Bronchial epithelial cell (primary cell): ENCODE data around the gene ATG16L1. TPM values are rescaled to one million over a fixed set of nuclear protein-coding genes. Genes with fewer than 3 reads are reported as not detected.

ENCODE experiments used
- DNase-seq: peaks from one replicate; pipeline ENCODE4 v3.0.0-alpha.2; 2010; ENCODE audit warnings: low read depth
- FAIRE-seq: peaks from 2 replicates; lab custom pipeline; 2011; peaks lifted over from hg19 to GRCh38; lab: Jason Lieb, UNC
- H3K27me3 ChIP-seq: 2 replicates; pipeline ENCODE4 v1.5.1; 2011; ENCODE audit warnings: low read length; ENCODE audit not compliant: control insufficient read depth, insufficient read depth
- H3K36me3 ChIP-seq: 2 replicates; pipeline ENCODE4 v1.5.1; 2011; ENCODE audit warnings: low read length; ENCODE audit not compliant: control insufficient read depth, insufficient read depth
- H3K4me3 ChIP-seq: 2 replicates; pipeline ENCODE4 v1.5.1; 2011; ENCODE audit warnings: mild to moderate bottlenecking, low read depth, low read length, control low read depth
- CTCF ChIP-seq: IDR thresholded peaks from 2 replicates; pipeline ENCODE4 v1.5.1; 2011; ENCODE audit warnings: mild to moderate bottlenecking, moderate library complexity, low read length, control low read depth, inconsistent platforms; ENCODE audit not compliant: insufficient read depth, severe bottlenecking
- total RNA-seq: library from RNA; depleted of rRNA; stranded (reverse); fragments of >200 nt; gene quantifications from 2 replicates; pipeline ENCODE4 v1.2.1, GENCODE V29; 2014

ATG16L1 gene
- total RNA-seq, 1 donor from 2014 or later: 36.6 TPM

GRCh38 chr2:233213975-233214374 is 37.5 kb upstream of the ATG16L1 start:
- H3K36me3 ChIP-seq: no peaks in the 10 kb centered on the region

DNA sequence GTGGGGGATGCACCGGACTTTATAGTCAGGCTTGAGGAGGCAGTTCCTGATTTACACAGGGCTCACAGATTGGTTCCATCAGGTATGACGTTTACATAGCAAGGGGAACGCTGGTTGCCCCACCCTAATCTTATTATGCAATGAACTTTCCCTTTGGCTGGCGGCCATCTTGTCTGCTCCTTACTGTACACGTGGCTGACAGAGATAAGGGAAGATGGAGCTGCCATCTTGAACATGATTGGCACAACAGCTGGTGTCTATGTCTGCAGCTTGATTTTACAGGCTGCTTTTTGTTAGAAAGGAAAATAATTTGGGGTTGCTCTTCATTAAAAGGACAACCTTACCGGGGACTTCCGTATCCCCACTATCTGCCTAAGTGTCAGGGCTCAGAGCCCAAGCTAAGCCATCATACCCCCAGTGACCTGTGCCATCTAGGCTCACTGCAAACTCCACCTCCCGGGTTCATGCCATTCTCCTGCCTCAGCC is 33.5 kb upstream of the ATG16L1 start:
- Histone ChIP-seq H3K4me3 (no peak overlapping the region), H3K27me3 (no peaks in the 10 kb centered on the region), H3K36me3 (no peaks in the 10 kb centered on the region)
- DNase-seq: no peak
- no peak for TF ChIP-seq CTCF
- FAIRE-seq: no peak

More at GRCh38 chr2:233213975-233214374, 37.5 kb upstream of the ATG16L1 start:
- FAIRE-seq (no peak), DNase-seq (no peak)
- Histone ChIP-seq H3K27me3 (peaks cover 3% of the 10 kb centered on the region), H3K4me3 (no peak overlapping the region)
- no peak for TF ChIP-seq CTCF

DNA sequence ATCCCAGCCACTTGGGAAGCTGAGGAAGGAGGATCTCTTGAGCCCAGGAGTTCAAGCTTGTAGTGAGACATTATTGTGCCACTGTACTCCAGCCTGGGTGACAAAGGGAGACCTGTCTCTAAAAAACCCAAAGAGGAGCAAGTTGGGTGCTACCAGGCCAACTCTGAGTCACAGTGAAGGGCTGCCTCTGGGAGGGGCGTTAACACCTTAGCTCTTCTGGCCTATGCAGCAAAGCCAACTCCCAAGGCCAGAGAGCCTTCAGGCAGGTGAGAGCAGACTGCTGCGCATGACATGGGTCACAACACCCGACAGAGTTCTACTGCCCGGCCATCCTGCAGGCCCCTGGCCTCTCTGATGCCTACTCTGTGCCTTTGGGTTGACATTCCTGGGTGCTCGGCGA is 32.6 kb upstream of the ATG16L1 start:
- FAIRE-seq: no peak

DNA sequence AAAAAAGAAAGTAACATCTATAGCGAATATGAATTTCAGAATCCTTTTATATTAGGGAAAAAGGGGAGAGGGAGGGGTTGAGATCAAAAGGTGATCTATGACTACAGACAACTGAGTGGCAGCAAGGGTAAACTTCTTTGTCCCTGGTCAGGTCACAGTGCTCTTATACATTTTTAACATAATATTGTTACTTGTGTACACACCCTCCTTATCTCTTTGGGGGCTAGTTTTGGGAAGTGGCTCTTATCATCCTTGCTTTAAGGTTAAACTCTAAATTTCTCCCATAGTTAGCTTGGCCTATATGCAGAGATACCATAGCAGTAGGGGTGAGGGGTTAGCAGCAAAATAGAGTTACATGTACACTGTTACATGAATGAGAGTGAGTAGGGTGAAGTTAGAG is 31.6 kb upstream of the ATG16L1 start:
- DNase-seq: no peak
- no peak for TF ChIP-seq CTCF
- FAIRE-seq: no peak
- Histone ChIP-seq H3K36me3 (no peaks in the 10 kb centered on the region), H3K4me3 (no peak overlapping the region), H3K27me3 (no peaks in the 10 kb centered on the region)

More for the DNA sequence above, 32.6 kb upstream of the ATG16L1 start:
- Histone ChIP-seq H3K36me3 (no peaks in the 10 kb centered on the region), H3K4me3 (no peak overlapping the region), H3K27me3 (no peaks in the 10 kb centered on the region)
- no peak for DNase-seq
- TF ChIP-seq CTCF: no peak

- no peaks in the 10 kb centered on the region for H3K27me3 ChIP-seq
- DNase-seq (no peak), FAIRE-seq (no peak)
- no peak for TF ChIP-seq CTCF
- H3K36me3 ChIP-seq: no peaks in the 10 kb centered on the region
- H3K4me3 ChIP-seq: no peak overlapping the region
These were observed 30.0 kb upstream of the ATG16L1 start for GRCh38 chr2:233221378-233222063.
